Caco-2 (cell line): ENCODE results near the gene ZBTB22. TPM values are rescaled to one million over a fixed set of nuclear protein-coding genes. Genes with fewer than 3 reads are reported as not detected.

ENCODE experiments used
- BruUV-seq: library from RNA; stranded (reverse); fragments of 400-500 nt; replicated peaks from 2 replicates; lab custom pipeline; 2021; lab: Mats Ljungman, UMichigan
- CTCF ChIA-PET: fragments of 300-600 bp; sonication (Branson Sonifier 250); formaldehyde crosslinking; loops from one replicate; lab custom pipeline; 2022; ENCODE audit warnings: antibody characterized with exemption; lab: Charles Lee
- POLR2A ChIA-PET: fragments of 300-600 bp; sonication (Branson Sonifier 250); formaldehyde crosslinking; loops from one replicate; lab custom pipeline; 2022; ENCODE audit warnings: antibody characterized with exemption; lab: Charles Lee
- DNase-seq, 2 experiments: peaks; one replicate each; pipeline versions ENCODE4 v3.0.0 to v3.0.0-alpha.2; 2020 to 2022
- H3K27me3 ChIP-seq: replicated peaks from 2 replicates; pipeline ENCODE4 v1.6.0; 2011; ENCODE audit warnings: low read length; ENCODE audit not compliant: control insufficient read depth, insufficient read depth
- H3K36me3 ChIP-seq: 2 replicates; pipeline ENCODE4 v1.5.1; 2011; ENCODE audit warnings: low read length; ENCODE audit not compliant: control insufficient read depth, insufficient read depth
- H3K4me1 ChIP-seq: fragments of 250-450 bp; sonication (Bioruptor Pico); 2 replicates; pipeline ENCODE4 v1.5.1; 2020; ENCODE audit warnings: mild to moderate bottlenecking
- H3K4me3 ChIP-seq: 2 replicates; pipeline ENCODE4 v1.5.1; 2011; ENCODE audit warnings: low read depth, mild to moderate bottlenecking, control low read depth, low read length
- H3K9me3 ChIP-seq: fragments of 250-450 bp; sonication (Bioruptor Pico); 2 replicates; pipeline ENCODE4 v1.5.1; 2020; ENCODE audit warnings: mild to moderate bottlenecking, moderate library complexity
- H3K27ac Mint-ChIP-seq: one replicate; pipeline ENCODE4 v1.8.0; 2022; ENCODE audit warnings: mixed read lengths; ENCODE audit not compliant: unreplicated experiment
- H3K27me3 Mint-ChIP-seq: one replicate; pipeline ENCODE4 v1.8.0; 2022; ENCODE audit warnings: mixed read lengths; ENCODE audit not compliant: insufficient read depth, unreplicated experiment
- H3K36me3 Mint-ChIP-seq: one replicate; pipeline ENCODE4 v1.8.0; 2022; ENCODE audit warnings: mild to moderate bottlenecking, mixed read lengths; ENCODE audit not compliant: insufficient read depth, unreplicated experiment
- H3K4me1 Mint-ChIP-seq: one replicate; pipeline ENCODE4 v1.8.0; 2022; ENCODE audit warnings: low read depth, mixed read lengths; ENCODE audit not compliant: unreplicated experiment
- H3K4me3 Mint-ChIP-seq: one replicate; pipeline ENCODE4 v1.8.0; 2022; ENCODE audit warnings: mild to moderate bottlenecking, moderate library complexity, mixed read lengths; ENCODE audit not compliant: unreplicated experiment
- H3K9me3 Mint-ChIP-seq: one replicate; pipeline ENCODE4 v1.8.0; 2022; ENCODE audit warnings: mixed read lengths; ENCODE audit not compliant: unreplicated experiment
- CTCF ChIP-seq, 2 experiments: fragments of 200-600 bp in 1 of 2; IDR thresholded peaks; 1 replicate in 1 of 2; 2 replicates in 1 of 2; pipeline versions ENCODE4 v1.5.1 to v1.8.0; 2011 to 2022; ENCODE audit warnings: antibody characterized with exemption in 1 of 2, control low read depth in 1 of 2, inconsistent platforms in 1 of 2, low read depth in 1 of 2, low read length in 1 of 2, mild to moderate bottlenecking in 1 of 2, moderate library complexity in 1 of 2; ENCODE audit not compliant: insufficient read depth in 1 of 2, severe bottlenecking in 1 of 2, unreplicated experiment in 1 of 2
- intact Hi-C: fragments of 100-400 bp; cut with micrococcal nuclease; formaldehyde crosslinking; loops from one replicate; pipeline ENCODE4 v1.10.0; 2022; ENCODE audit not compliant: unreplicated experiment
- total RNA-seq: library from RNA; stranded (reverse); gene quantifications from 2 replicates; pipeline ENCODE4 v1.2.3, GENCODE V29; 2022

The ZBTB22 gene
- total RNA-seq, 1 experiment from 2014 or later, result 11.5 TPM

GRCh38 chr6:33280539-33280938 lies 37.0 kb downstream of the ZBTB22 start:
- Histone ChIP-seq H3K9me3 (no peaks in the 10 kb centered on the region), H3K27me3 (no peaks in the 10 kb centered on the region), H3K36me3 (peaks cover 3% of the 10 kb centered on the region), H3K4me1 (no peaks in the 10 kb centered on the region), H3K4me3 (no peak overlapping the region)
- Mint-ChIP-seq H3K36me3 (peaks cover 67% of the 10 kb centered on the region), H3K27me3 (no peaks in the 10 kb centered on the region), H3K4me1 (no peaks in the 10 kb centered on the region), H3K9me3 (no peaks in the 10 kb centered on the region), H3K4me3 (no peak overlapping the region), H3K27ac (no peak overlapping the region)
- no peak for DNase-seq
- CTCF ChIA-PET, result interaction anchor here (1.1 to 2.6 kb wide), 2 partner anchors 17 to 19 kb away, joined by 3 to 7 read pairs; no protein-coding TSS in a partner anchor
- POLR2A ChIA-PET, result no interaction called here
- intact Hi-C loops, result loop anchor here (1.0 kb wide), 2 partner anchors 19 to 32 kb away; no protein-coding TSS in a partner anchor
- no TSS peak for BruUV-seq
- TF ChIP-seq CTCF (IDR thresholded peaks at IDR 0.05; ENCODE audit: insufficient read depth in 1 of 2, low read depth in 1 of 2, low read length in 1 of 2, severe bottlenecking in 1 of 2, unreplicated experiment in 1 of 2), result no peak

DNA sequence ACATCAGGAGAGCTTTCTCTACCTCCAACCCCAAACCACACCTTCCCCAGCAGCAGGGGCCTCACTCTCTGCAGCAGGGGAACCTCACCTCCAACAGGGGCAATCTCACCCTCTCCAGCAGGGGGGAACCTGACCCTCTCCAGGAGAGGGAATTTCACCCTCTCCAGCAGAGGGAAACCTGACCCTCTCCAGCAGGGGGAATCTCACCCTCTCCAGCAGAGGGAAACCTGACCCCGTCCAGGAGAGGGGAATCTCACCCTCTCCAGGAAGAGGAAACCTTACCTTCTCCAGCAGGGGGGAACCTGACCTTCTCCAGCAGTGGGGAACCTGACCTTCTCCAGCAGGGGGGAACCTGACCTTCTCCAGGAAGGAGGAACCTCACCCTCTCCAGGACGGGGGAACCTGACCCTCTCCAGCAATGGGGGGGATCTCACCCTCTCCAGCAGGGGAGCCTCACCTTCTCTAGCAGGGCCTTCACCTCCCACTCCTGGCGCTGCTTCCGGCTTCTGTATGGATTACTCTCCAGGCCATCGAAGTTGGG lies 37.5 kb downstream of the ZBTB22 start:
- Mint-ChIP-seq H3K36me3 (peaks cover 68% of the 10 kb centered on the region), H3K4me3 (no peak overlapping the region), H3K9me3 (no peaks in the 10 kb centered on the region), H3K27me3 (no peaks in the 10 kb centered on the region), H3K4me1 (no peaks in the 10 kb centered on the region), H3K27ac (peak overlapping the region; percentile 33)
- ChIA-PET POLR2A (interaction anchor here (0.6 kb wide), 2 partner anchors 27 to 130 kb away, joined by 3 to 6 read pairs; no protein-coding TSS in a partner anchor), CTCF (interaction anchor here (0.6 to 2.6 kb wide), 3 partner anchors 9 to 337 kb away, joined by 4 to 7 read pairs (median 6); partner anchors contain the start of genes PFDN6 and WDR46)
- intact Hi-C loops, result loop anchor here (1.0 kb wide), 2 partner anchors 19 to 32 kb away; no protein-coding TSS in a partner anchor
- no peaks in the 10 kb centered on the region for H3K27me3 ChIP-seq
- TF ChIP-seq CTCF (IDR thresholded peaks at IDR 0.05; ENCODE audit: insufficient read depth in 1 of 2, low read depth in 1 of 2, low read length in 1 of 2, severe bottlenecking in 1 of 2, unreplicated experiment in 1 of 2), result peak; percentile 91 to 99
- no TSS peak for BruUV-seq
- no peak overlapping the region for H3K4me3 ChIP-seq
- no peaks in the 10 kb centered on the region for H3K4me1 ChIP-seq
- peak; percentile 87 for DNase-seq
- H3K9me3 ChIP-seq, result no peaks in the 10 kb centered on the region
- peaks cover 3% of the 10 kb centered on the region for H3K36me3 ChIP-seq

GRCh38 chr6:33279257-33279695 lies 38.3 kb downstream of the ZBTB22 start:
- no peaks in the 10 kb centered on the region for H3K9me3 Mint-ChIP-seq
- no peaks in the 10 kb centered on the region for H3K27me3 ChIP-seq
- peaks cover 68% of the 10 kb centered on the region for H3K36me3 Mint-ChIP-seq
- no peak for DNase-seq
- H3K9me3 ChIP-seq, result no peaks in the 10 kb centered on the region
- CTCF ChIA-PET, result interaction anchor here (0.5 to 2.6 kb wide), 7 partner anchors 10 to 336 kb away, joined by 3 to 8 read pairs (median 4); partner anchors contain the start of genes PFDN6, RGL2 and WDR46
- peaks cover 3% of the 10 kb centered on the region for H3K4me1 ChIP-seq
- H3K27ac Mint-ChIP-seq, result peak overlapping the region; percentile 33
- H3K4me3 ChIP-seq, result no peak overlapping the region
- H3K27me3 Mint-ChIP-seq, result no peaks in the 10 kb centered on the region
- no peak for TF ChIP-seq CTCF (IDR thresholded peaks at IDR 0.05; ENCODE audit: insufficient read depth in 1 of 2, low read depth in 1 of 2, low read length in 1 of 2, severe bottlenecking in 1 of 2, unreplicated experiment in 1 of 2)
- POLR2A ChIA-PET, result interaction anchor here (0.6 to 3.0 kb wide), 2 partner anchors 10 to 131 kb away, joined by 3 to 10 read pairs; partner anchors contain the start of genes PFDN6 and WDR46
- intact Hi-C loops, result no loop called here
- peaks cover 7% of the 10 kb centered on the region for H3K4me1 Mint-ChIP-seq
- peaks cover 5% of the 10 kb centered on the region for H3K36me3 ChIP-seq
- H3K4me3 Mint-ChIP-seq, result no peak overlapping the region
- BruUV-seq, result TSS peak; percentile 42
